Prostate gland (tissue), 2 donors: ENCODE data around the gene ACAA1.

ENCODE experiments used
- CTCF ChIP-seq, 4 experiments: fragments of 200-600 bp in 2 of 4; fragments of 450-650 bp in 2 of 4; sonication (generic) in 2 of 4; IDR thresholded peaks; 1 replicate in 3 of 4; 2 replicates in 1 of 4; pipeline ENCODE4 v1.5.1; 2016 to 2019; ENCODE audit warnings: antibody characterized with exemption in 4 of 4, mild to moderate bottlenecking in 2 of 4, moderate library complexity in 2 of 4
- POLR2A ChIP-seq: fragments of 450-650 bp; IDR thresholded peaks from one replicate; pipeline ENCODE4 v1.6.1; 2016; ENCODE audit warnings: antibody characterized with exemption, mild to moderate bottlenecking
- POLR2AphosphoS5 ChIP-seq: sonication (generic); formaldehyde crosslinking; IDR thresholded peaks from one replicate; pipeline ENCODE4 v1.6.1; 2017; ENCODE audit warnings: antibody characterized with exemption

- no peak for TF ChIP-seq CTCF (IDR thresholded peaks at IDR 0.05)
- TF ChIP-seq POLR2A: no peak
- no peak for TF ChIP-seq POLR2AphosphoS5
Measured at GRCh38 chr3:38177181-38177580, 40.3 kb upstream of the ACAA1 start.
